ENCODE data around the gene SORCS3.

- no peak for TF ChIP-seq CTCF (IDR thresholded peaks at IDR 0.05; ENCODE audit: low read length)
- no peak for TF ChIP-seq EZH2 (optimal IDR thresholded peaks at IDR 0.05; ENCODE audit: low read depth, low read length)
Measured at GRCh38 chr10:105094048-105094447, 453.0 kb downstream of the SORCS3 start.

Measured in MM.1S (cell line).